Measurements from ENCODE around the gene SEZ6L2.
A peak's percentile ranks its signal among the peaks of the same experiment; 100 is the strongest.
"Not testable (repeated sequence)": the region's sequence is repeated elsewhere in the genome, so short reads cannot be mapped to it uniquely, and the experiment has no call there.

Gene SEZ6L2

GRCh38 chr16:29858149-29858849 lies 41.1 kb downstream of the SEZ6L2 start:
- DNase-seq (ENCODE audit: low read depth in 2 of 2, low spot score in 1 of 2), result no peak

- no peak for DNase-seq (ENCODE audit: low read depth in 2 of 2, low spot score in 1 of 2)
Observed at GRCh38 chr16:29857133-29857760, 42.1 kb downstream of the SEZ6L2 start.

- no peak for DNase-seq (ENCODE audit: low read depth in 2 of 2, low spot score in 1 of 2)
Observed at GRCh38 chr16:29854520-29855100, 44.7 kb downstream of the SEZ6L2 start.

- no peak for DNase-seq (ENCODE audit: low read depth in 2 of 2, low spot score in 1 of 2)
Observed at GRCh38 chr16:29852654-29853053, 46.7 kb downstream of the SEZ6L2 start.

GRCh38 chr16:29850998-29851397 lies 48.4 kb downstream of the SEZ6L2 start:
- DNase-seq (ENCODE audit: low read depth in 2 of 2, low spot score in 1 of 2), result no peak

GRCh38 chr16:29849505-29849904 lies 49.8 kb downstream of the SEZ6L2 start:
- no peak for DNase-seq (ENCODE audit: low read depth in 2 of 2, low spot score in 1 of 2)

- peak; percentile 59 to 67 for DNase-seq (ENCODE audit: low read depth in 2 of 2, low spot score in 1 of 2)
Observed at GRCh38 chr16:29848420-29849297, 50.7 kb downstream of the SEZ6L2 start.

GRCh38 chr16:29845656-29846055 lies 53.7 kb downstream of the SEZ6L2 start:
- no peak for DNase-seq (ENCODE audit: low read depth in 2 of 2, low spot score in 1 of 2)

GRCh38 chr16:29844575-29845331 lies 54.6 kb downstream of the SEZ6L2 start:
- no peak for DNase-seq (ENCODE audit: low read depth in 2 of 2, low spot score in 1 of 2)

- DNase-seq (ENCODE audit: low read depth in 2 of 2, low spot score in 1 of 2), result no peak
Observed at GRCh38 chr16:29843931-29844330, 55.4 kb downstream of the SEZ6L2 start.

GRCh38 chr16:29842732-29843346 lies 56.5 kb downstream of the SEZ6L2 start:
- no peak for DNase-seq (ENCODE audit: low read depth in 2 of 2, low spot score in 1 of 2)

- DNase-seq (ENCODE audit: low read depth in 2 of 2, low spot score in 1 of 2), result no peak
Observed at GRCh38 chr16:29841631-29842030, 57.7 kb downstream of the SEZ6L2 start.

GRCh38 chr16:29840240-29840639 lies 59.1 kb downstream of the SEZ6L2 start:
- no peak for DNase-seq (ENCODE audit: low read depth in 2 of 2, low spot score in 1 of 2)

GRCh38 chr16:29839822-29840221 lies 59.5 kb downstream of the SEZ6L2 start:
- DNase-seq (ENCODE audit: low read depth in 2 of 2, low spot score in 1 of 2), result no peak

GRCh38 chr16:29837841-29838240 lies 61.5 kb downstream of the SEZ6L2 start:
- no peak for DNase-seq (ENCODE audit: low read depth in 2 of 2, low spot score in 1 of 2)

GRCh38 chr16:29836623-29837022 lies 62.7 kb downstream of the SEZ6L2 start:
- no peak for DNase-seq (ENCODE audit: low read depth in 2 of 2, low spot score in 1 of 2)

GRCh38 chr16:29835926-29836325 lies 63.4 kb downstream of the SEZ6L2 start:
- no peak for DNase-seq (ENCODE audit: low read depth in 2 of 2, low spot score in 1 of 2)

- DNase-seq (ENCODE audit: low read depth in 2 of 2, low spot score in 1 of 2), result no peak
Observed at GRCh38 chr16:29834079-29834478, 65.3 kb downstream of the SEZ6L2 start.

GRCh38 chr16:29833219-29833618 lies 66.1 kb downstream of the SEZ6L2 start:
- not testable (repeated sequence) for DNase-seq (ENCODE audit: low read depth in 2 of 2, low spot score in 1 of 2)

GRCh38 chr16:29831490-29831889 lies 67.9 kb downstream of the SEZ6L2 start:
- DNase-seq (ENCODE audit: low read depth in 2 of 2, low spot score in 1 of 2), result no peak
